Activated naive CD4-positive, alpha-beta T cell treated with anti-CD3 and anti-CD28 coated beads, Interleukin-2, amount 50 U/mL, for 24 hours (primary cell): ENCODE data around the gene NAPB.

Experiments used
- H3K27ac Mint-ChIP-seq: one replicate; pipeline ENCODE4 v1.8.0; 2021; ENCODE audit warnings: mild to moderate bottlenecking, mixed read lengths
- H3K27me3 Mint-ChIP-seq: one replicate; pipeline ENCODE4 v1.8.0; 2021; ENCODE audit warnings: mixed read lengths
- H3K36me3 Mint-ChIP-seq: one replicate; pipeline ENCODE4 v1.8.0; 2021; ENCODE audit warnings: mixed read lengths
- H3K4me1 Mint-ChIP-seq: one replicate; pipeline ENCODE4 v1.8.0; 2021; ENCODE audit warnings: mixed read lengths
- H3K4me3 Mint-ChIP-seq: one replicate; pipeline ENCODE4 v1.8.0; 2021; ENCODE audit warnings: mild to moderate bottlenecking, mixed read lengths
- H3K9me3 Mint-ChIP-seq: one replicate; pipeline ENCODE4 v1.8.0; 2021; ENCODE audit warnings: mixed read lengths

Gene NAPB

GRCh38 chr20:23397961-23398360 lies 23.3 kb downstream of the NAPB start:
- Mint-ChIP-seq H3K4me1 (peaks cover 23% of the 10 kb centered on the region), H3K9me3 (no peaks in the 10 kb centered on the region), H3K4me3 (no peak overlapping the region), H3K27ac (peak overlapping the region; percentile 61), H3K27me3 (no peaks in the 10 kb centered on the region), H3K36me3 (peaks cover 11% of the 10 kb centered on the region)

GRCh38 chr20:23396950-23397627 lies 24.2 kb downstream of the NAPB start:
- Mint-ChIP-seq H3K4me3 (no peak overlapping the region), H3K36me3 (peaks cover 11% of the 10 kb centered on the region), H3K4me1 (peaks cover 23% of the 10 kb centered on the region), H3K9me3 (no peaks in the 10 kb centered on the region), H3K27me3 (no peaks in the 10 kb centered on the region), H3K27ac (no peak overlapping the region)

- no peak overlapping the region for H3K4me3 Mint-ChIP-seq
- no peaks in the 10 kb centered on the region for H3K9me3 Mint-ChIP-seq
- H3K27me3 Mint-ChIP-seq: no peaks in the 10 kb centered on the region
- peaks cover 13% of the 10 kb centered on the region for H3K4me1 Mint-ChIP-seq
- H3K36me3 Mint-ChIP-seq: peaks cover 9% of the 10 kb centered on the region
- H3K27ac Mint-ChIP-seq: no peak overlapping the region
These were observed 27.1 kb downstream of the NAPB start for GRCh38 chr20:23393996-23394775.

GRCh38 chr20:23391707-23392310 lies 29.5 kb downstream of the NAPB start:
- Mint-ChIP-seq H3K27me3 (no peaks in the 10 kb centered on the region), H3K27ac (no peak overlapping the region), H3K9me3 (no peaks in the 10 kb centered on the region), H3K4me3 (no peak overlapping the region), H3K4me1 (peaks cover under 1% of the 10 kb centered on the region), H3K36me3 (peaks cover 12% of the 10 kb centered on the region)

DNA sequence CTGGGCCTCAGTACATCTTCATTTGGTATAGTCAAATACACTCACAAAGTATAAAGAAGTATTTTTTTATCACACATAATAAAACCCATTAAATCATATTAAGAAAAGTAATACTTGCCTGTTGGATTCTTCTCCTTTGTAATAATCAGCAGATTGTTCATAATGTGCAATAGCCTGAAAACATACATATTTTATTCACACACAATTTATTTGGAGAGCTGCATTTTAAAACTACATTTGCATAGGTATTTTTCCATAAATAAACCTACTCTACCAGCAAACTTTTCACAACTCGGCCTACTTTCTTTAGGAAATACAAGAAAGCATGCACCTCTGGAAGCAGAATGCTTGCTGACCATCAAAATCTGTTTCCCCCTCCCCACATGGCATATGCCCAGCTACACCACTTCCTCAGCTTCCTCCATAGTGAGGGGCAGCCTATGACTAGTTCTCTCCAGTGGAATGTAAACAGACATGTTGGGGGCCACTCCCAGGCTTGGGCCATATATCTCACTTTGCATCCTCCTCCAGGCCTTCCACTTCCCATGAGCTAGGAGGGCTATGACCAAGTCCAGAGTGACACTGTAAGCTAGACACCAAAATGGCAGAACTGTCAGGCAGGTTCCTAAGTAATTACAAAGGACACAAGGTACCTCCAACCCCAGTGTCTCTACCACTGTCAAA lies 31.1 kb downstream of the NAPB start:
- H3K27me3 Mint-ChIP-seq: no peaks in the 10 kb centered on the region
- no peaks in the 10 kb centered on the region for H3K9me3 Mint-ChIP-seq
- peaks cover 4% of the 10 kb centered on the region for H3K4me1 Mint-ChIP-seq
- no peak overlapping the region for H3K4me3 Mint-ChIP-seq
- no peak overlapping the region for H3K27ac Mint-ChIP-seq
- peaks cover 20% of the 10 kb centered on the region for H3K36me3 Mint-ChIP-seq

DNA sequence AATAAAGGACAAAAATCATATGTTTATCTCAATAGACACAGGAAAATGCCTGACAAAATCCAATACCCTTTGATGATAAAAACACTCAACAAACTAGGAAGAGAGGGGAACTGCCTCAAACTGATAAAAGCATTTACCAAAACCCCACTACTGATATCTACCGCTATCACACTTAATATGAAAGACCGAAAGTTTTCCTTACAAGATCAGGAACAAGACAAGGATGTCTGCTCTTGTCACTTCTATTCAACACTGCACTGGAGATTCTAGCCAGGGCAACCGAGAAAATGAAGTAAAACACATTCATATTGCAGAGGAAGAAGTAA lies 34.2 kb downstream of the NAPB start:
- H3K27ac Mint-ChIP-seq: peak overlapping the region; percentile 6
- H3K4me1 Mint-ChIP-seq: peaks cover 8% of the 10 kb centered on the region
- H3K27me3 Mint-ChIP-seq: no peaks in the 10 kb centered on the region
- no peaks in the 10 kb centered on the region for H3K9me3 Mint-ChIP-seq
- H3K4me3 Mint-ChIP-seq: no peak overlapping the region
- H3K36me3 Mint-ChIP-seq: peaks cover 21% of the 10 kb centered on the region

DNA sequence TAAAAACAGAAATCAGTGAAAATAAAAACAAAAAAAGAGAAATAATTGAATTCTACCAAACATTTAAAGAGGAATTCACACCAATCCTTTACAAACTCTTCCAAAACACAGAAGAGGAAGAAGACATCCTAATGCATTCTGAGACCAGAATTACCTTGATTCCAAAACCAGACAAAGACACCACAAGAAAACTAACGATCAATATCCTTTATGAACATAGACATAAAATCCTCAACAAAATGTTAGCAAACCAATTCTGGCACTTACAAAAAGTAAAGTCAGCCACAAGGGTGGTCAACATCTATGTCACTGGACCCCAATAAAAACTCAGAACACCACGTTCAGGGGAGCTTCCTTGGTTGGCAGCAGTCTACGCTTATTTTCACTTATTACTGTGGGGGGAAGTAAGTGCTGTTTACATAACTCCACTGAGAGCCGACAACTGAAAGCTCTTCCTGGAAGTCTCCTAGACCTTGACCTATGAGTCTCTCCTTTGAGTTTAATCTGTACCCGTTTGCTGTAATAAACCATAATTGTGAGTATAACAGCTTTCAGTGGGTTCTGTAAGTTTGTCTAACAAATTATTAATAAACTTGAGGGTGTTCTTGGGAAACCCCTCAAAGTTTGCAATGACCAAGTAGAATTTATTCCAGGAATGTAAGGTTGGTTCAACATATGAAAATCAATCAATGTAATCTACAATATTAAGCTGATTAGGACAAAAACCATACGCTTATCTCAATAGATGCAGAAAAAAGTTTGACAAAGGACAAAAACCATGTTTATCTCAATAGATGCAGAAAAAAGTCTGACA lies 34.8 kb downstream of the NAPB start:
- Mint-ChIP-seq H3K9me3 (no peaks in the 10 kb centered on the region), H3K4me1 (peaks cover 8% of the 10 kb centered on the region), H3K27ac (peak overlapping the region; percentile 87), H3K4me3 (no peak overlapping the region), H3K36me3 (peaks cover 21% of the 10 kb centered on the region), H3K27me3 (no peaks in the 10 kb centered on the region)

DNA sequence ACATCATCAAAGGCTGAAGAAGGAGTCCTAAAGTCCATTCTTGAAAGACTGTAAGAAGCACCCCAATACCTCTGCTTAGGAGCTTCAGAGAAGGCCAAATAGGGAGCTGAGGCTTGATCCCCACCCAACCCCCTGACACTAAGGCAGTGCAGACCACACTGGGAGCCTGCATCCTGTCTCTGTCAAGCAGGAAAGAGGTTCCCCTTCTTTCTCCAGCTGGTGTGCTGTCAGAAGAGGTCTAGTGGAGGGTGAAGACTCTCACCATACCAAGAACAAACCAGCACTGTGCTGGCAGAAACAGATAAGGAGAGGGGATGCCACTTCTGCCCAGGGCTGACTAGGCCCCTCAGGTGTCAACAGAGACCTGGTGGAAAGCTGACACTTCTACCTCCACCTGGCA lies 39.4 kb downstream of the NAPB start:
- H3K4me3 Mint-ChIP-seq: no peak overlapping the region
- H3K27me3 Mint-ChIP-seq: no peaks in the 10 kb centered on the region
- peaks cover 23% of the 10 kb centered on the region for H3K36me3 Mint-ChIP-seq
- no peaks in the 10 kb centered on the region for H3K9me3 Mint-ChIP-seq
- peaks cover 8% of the 10 kb centered on the region for H3K4me1 Mint-ChIP-seq
- no peak overlapping the region for H3K27ac Mint-ChIP-seq

DNA sequence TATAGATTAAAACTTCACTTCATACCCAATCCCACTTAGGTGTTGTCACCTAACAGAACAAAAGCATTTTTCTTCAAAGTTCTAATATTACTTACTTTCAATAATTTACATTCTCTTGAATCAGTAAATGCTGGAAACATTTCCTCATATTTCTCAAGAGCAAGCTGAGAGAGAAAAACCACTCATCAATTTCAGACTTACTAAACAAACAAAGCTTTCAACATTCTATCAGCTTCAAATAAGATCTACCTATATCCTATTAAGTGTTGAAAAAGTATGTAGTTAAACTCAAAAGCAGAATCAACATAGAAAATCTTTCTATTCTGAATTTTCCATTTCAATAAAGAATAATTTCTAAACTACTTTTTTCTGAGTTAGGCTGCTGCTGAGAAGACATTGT lies 41.5 kb downstream of the NAPB start:
- Mint-ChIP-seq H3K9me3 (no peaks in the 10 kb centered on the region), H3K4me1 (peaks cover 3% of the 10 kb centered on the region), H3K27me3 (no peaks in the 10 kb centered on the region), H3K27ac (no peak overlapping the region), H3K36me3 (peaks cover 22% of the 10 kb centered on the region), H3K4me3 (no peak overlapping the region)

GRCh38 chr20:23375827-23376226 lies 45.5 kb downstream of the NAPB start:
- Mint-ChIP-seq H3K36me3 (peaks cover 19% of the 10 kb centered on the region), H3K9me3 (no peaks in the 10 kb centered on the region), H3K4me1 (peaks cover 3% of the 10 kb centered on the region), H3K27ac (peak overlapping the region; percentile 91), H3K4me3 (no peak overlapping the region), H3K27me3 (no peaks in the 10 kb centered on the region)

- Mint-ChIP-seq H3K4me3 (no peak overlapping the region), H3K27ac (peak overlapping the region; percentile 17), H3K9me3 (no peaks in the 10 kb centered on the region)
These were observed 46.8 kb downstream of the NAPB start for GRCh38 chr20:23374441-23374840.

GRCh38 chr20:23371496-23371895 lies 49.8 kb downstream of the NAPB start:
- peaks cover 13% of the 10 kb centered on the region for H3K36me3 Mint-ChIP-seq
- peaks cover 22% of the 10 kb centered on the region for H3K4me1 Mint-ChIP-seq
- no peaks in the 10 kb centered on the region for H3K27me3 Mint-ChIP-seq
- no peak overlapping the region for H3K27ac Mint-ChIP-seq
- no peaks in the 10 kb centered on the region for H3K9me3 Mint-ChIP-seq
- H3K4me3 Mint-ChIP-seq: no peak overlapping the region

More at GRCh38 chr20:23374441-23374840, 46.8 kb downstream of the NAPB start:
- Mint-ChIP-seq H3K27me3 (no peaks in the 10 kb centered on the region), H3K4me1 (peaks cover 3% of the 10 kb centered on the region), H3K36me3 (peaks cover 17% of the 10 kb centered on the region)

- H3K27ac Mint-ChIP-seq: no peak overlapping the region
- H3K9me3 Mint-ChIP-seq: no peaks in the 10 kb centered on the region
- H3K27me3 Mint-ChIP-seq: no peaks in the 10 kb centered on the region
- no peak overlapping the region for H3K4me3 Mint-ChIP-seq
- H3K4me1 Mint-ChIP-seq: peaks cover 27% of the 10 kb centered on the region
- H3K36me3 Mint-ChIP-seq: peaks cover 13% of the 10 kb centered on the region
These were observed 50.4 kb downstream of the NAPB start for GRCh38 chr20:23370873-23371272.

GRCh38 chr20:23370274-23370673 lies 51.0 kb downstream of the NAPB start:
- Mint-ChIP-seq H3K9me3 (no peaks in the 10 kb centered on the region), H3K4me1 (peaks cover 27% of the 10 kb centered on the region), H3K27ac (no peak overlapping the region), H3K36me3 (peaks cover 8% of the 10 kb centered on the region), H3K4me3 (no peak overlapping the region), H3K27me3 (no peaks in the 10 kb centered on the region)
